Measurements from ENCODE around the gene C3orf18. TPM values are rescaled to one million over a fixed set of nuclear protein-coding genes. Genes with fewer than 3 reads are reported as not detected.

C3orf18 gene
- total and polyA plus RNA-seq, 2 experiments from 2014 or later: 2.4 to 7.7 TPM

DNA sequence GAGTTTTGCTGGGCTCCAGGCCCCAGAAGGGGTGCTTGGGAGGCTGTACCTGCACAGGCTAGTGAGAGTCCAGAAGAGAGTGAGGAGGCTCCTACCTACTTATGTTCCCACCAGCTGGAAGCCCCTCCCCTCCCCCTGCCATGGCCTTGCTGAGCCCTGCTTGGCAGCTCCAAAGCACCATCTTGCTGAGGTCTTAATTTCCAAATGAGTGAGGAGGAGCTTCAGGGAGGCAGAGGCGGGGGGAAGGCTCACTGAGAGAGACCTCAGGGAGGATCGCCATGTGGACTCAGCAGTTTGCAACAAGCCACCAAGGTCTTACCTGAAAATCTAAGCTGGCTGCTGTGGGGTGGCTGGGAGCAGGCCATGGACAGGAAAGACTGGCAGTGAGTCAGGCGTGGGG, 55.4 kb downstream of the C3orf18 start:
- no peak for ATAC-seq
- no peak overlapping the region for H3K4me3 ChIP-seq
- H3K27me3 ChIP-seq (ENCODE audit: insufficient read depth): no peaks in the 10 kb centered on the region
- Mint-ChIP-seq H3K4me3 (no peak overlapping the region; the same call in 2 of the 3 replicates), H3K27me3 (ENCODE audit: insufficient read depth, low read depth, poor library complexity) (peaks cover 16% of the 10 kb centered on the region), H3K4me1 (peaks cover 36% of the 10 kb centered on the region), H3K9me3 (no peaks in the 10 kb centered on the region), H3K27ac (no peak overlapping the region), H3K36me3 (ENCODE audit: low read depth) (no peaks in the 10 kb centered on the region)
- H3K36me3 ChIP-seq (ENCODE audit: insufficient read depth): no peaks in the 10 kb centered on the region
- no peak overlapping the region for H3K27ac ChIP-seq (ENCODE audit: low read depth)
- peaks cover 5% of the 10 kb centered on the region for H3F3A ChIP-seq (replicated peaks; ENCODE audit: low read depth)
- peaks cover 21% of the 10 kb centered on the region for H3K4me1 ChIP-seq (ENCODE audit: insufficient read depth)
- no peak overlapping the region for H2AFZ ChIP-seq
- H3K9me2 ChIP-seq (ENCODE audit: insufficient read depth): no peaks in the 10 kb centered on the region
- no peak for DNase-seq (ENCODE audit: low spot score)
- H3K4me2 ChIP-seq: no peak overlapping the region
- no peaks in the 10 kb centered on the region for H4K20me1 ChIP-seq (replicated peaks; ENCODE audit: insufficient read depth)
- no peak for TF ChIP-seq EZH2 (IDR thresholded peaks at IDR 0.05; ENCODE audit: low read depth, unreplicated experiment)
- TF ChIP-seq ZNF331 (CRISPR knock-in tag; IDR thresholded peaks at IDR 0.05; ENCODE audit: low read depth): no peak
- no peak for TF ChIP-seq ZNF114 (CRISPR knock-in tag; IDR thresholded peaks at IDR 0.05)
- no peak for TF ChIP-seq NANOG (IDR thresholded peaks at IDR 0.05; ENCODE audit: borderline replicate concordance)
- TF ChIP-seq EZH2phosphoT487 (IDR thresholded peaks at IDR 0.05; ENCODE audit: unreplicated experiment): no peak
- TF ChIP-seq, protein P1, sequence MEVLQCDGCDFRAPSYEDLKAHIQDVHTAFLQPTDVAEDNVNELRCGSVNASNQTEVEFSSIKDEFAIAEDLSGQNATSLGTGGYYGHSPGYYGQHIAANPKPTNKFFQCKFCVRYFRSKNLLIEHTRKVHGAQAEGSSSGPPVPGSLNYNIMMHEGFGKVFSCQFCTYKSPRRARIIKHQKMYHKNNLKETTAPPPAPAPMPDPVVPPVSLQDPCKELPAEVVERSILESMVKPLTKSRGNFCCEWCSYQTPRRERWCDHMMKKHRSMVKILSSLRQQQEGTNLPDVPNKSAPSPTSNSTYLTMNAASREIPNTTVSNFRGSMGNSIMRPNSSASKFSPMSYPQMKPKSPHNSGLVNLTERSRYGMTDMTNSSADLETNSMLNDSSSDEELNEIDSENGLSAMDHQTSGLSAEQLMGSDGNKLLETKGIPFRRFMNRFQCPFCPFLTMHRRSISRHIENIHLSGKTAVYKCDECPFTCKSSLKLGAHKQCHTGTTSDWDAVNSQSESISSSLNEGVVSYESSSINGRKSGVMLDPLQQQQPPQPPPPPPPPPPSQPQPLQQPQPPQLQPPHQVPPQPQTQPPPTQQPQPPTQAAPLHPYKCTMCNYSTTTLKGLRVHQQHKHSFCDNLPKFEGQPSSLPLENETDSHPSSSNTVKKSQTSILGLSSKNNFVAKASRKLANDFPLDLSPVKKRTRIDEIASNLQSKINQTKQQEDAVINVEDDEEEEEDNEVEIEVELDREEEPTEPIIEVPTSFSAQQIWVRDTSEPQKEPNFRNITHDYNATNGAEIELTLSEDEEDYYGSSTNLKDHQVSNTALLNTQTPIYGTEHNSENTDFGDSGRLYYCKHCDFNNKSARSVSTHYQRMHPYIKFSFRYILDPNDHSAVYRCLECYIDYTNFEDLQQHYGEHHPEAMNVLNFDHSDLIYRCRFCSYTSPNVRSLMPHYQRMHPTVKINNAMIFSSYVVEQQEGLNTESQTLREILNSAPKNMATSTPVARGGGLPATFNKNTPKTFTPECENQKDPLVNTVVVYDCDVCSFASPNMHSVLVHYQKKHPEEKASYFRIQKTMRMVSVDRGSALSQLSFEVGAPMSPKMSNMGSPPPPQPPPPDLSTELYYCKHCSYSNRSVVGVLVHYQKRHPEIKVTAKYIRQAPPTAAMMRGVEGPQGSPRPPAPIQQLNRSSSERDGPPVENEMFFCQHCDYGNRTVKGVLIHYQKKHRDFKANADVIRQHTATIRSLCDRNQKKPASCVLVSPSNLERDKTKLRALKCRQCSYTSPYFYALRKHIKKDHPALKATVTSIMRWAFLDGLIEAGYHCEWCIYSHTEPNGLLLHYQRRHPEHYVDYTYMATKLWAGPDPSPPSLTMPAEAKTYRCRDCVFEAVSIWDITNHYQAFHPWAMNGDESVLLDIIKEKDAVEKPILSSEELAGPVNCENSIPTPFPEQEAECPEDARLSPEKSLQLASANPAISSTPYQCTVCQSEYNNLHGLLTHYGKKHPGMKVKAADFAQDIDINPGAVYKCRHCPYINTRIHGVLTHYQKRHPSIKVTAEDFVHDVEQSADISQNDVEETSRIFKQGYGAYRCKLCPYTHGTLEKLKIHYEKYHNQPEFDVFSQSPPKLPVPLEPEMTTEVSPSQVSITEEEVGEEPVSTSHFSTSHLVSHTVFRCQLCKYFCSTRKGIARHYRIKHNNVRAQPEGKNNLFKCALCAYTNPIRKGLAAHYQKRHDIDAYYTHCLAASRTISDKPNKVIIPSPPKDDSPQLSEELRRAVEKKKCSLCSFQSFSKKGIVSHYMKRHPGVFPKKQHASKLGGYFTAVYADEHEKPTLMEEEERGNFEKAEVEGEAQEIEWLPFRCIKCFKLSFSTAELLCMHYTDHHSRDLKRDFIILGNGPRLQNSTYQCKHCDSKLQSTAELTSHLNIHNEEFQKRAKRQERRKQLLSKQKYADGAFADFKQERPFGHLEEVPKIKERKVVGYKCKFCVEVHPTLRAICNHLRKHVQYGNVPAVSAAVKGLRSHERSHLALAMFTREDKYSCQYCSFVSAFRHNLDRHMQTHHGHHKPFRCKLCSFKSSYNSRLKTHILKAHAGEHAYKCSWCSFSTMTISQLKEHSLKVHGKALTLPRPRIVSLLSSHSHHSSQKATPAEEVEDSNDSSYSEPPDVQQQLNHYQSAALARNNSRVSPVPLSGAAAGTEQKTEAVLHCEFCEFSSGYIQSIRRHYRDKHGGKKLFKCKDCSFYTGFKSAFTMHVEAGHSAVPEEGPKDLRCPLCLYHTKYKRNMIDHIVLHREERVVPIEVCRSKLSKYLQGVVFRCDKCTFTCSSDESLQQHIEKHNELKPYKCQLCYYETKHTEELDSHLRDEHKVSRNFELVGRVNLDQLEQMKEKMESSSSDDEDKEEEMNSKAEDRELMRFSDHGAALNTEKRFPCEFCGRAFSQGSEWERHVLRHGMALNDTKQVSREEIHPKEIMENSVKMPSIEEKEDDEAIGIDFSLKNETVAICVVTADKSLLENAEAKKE (CRISPR knock-in tag; IDR thresholded peaks at IDR 0.05): no peak
- TF ChIP-seq, protein P2, sequence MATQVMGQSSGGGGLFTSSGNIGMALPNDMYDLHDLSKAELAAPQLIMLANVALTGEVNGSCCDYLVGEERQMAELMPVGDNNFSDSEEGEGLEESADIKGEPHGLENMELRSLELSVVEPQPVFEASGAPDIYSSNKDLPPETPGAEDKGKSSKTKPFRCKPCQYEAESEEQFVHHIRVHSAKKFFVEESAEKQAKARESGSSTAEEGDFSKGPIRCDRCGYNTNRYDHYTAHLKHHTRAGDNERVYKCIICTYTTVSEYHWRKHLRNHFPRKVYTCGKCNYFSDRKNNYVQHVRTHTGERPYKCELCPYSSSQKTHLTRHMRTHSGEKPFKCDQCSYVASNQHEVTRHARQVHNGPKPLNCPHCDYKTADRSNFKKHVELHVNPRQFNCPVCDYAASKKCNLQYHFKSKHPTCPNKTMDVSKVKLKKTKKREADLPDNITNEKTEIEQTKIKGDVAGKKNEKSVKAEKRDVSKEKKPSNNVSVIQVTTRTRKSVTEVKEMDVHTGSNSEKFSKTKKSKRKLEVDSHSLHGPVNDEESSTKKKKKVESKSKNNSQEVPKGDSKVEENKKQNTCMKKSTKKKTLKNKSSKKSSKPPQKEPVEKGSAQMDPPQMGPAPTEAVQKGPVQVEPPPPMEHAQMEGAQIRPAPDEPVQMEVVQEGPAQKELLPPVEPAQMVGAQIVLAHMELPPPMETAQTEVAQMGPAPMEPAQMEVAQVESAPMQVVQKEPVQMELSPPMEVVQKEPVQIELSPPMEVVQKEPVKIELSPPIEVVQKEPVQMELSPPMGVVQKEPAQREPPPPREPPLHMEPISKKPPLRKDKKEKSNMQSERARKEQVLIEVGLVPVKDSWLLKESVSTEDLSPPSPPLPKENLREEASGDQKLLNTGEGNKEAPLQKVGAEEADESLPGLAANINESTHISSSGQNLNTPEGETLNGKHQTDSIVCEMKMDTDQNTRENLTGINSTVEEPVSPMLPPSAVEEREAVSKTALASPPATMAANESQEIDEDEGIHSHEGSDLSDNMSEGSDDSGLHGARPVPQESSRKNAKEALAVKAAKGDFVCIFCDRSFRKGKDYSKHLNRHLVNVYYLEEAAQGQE (IDR thresholded peaks at IDR 0.05; ENCODE audit: unreplicated experiment): no peak
- no peak for TF ChIP-seq JUNB (IDR thresholded peaks at IDR 0.05; ENCODE audit: unreplicated experiment)
- no peak for TF ChIP-seq CREB1 (CRISPR knock-in tag; IDR thresholded peaks at IDR 0.05; ENCODE audit: low read depth)
- TF ChIP-seq POLR2AphosphoS5 (IDR thresholded peaks at IDR 0.05; ENCODE audit: low read depth): no peak
- TF ChIP-seq, protein P3, sequence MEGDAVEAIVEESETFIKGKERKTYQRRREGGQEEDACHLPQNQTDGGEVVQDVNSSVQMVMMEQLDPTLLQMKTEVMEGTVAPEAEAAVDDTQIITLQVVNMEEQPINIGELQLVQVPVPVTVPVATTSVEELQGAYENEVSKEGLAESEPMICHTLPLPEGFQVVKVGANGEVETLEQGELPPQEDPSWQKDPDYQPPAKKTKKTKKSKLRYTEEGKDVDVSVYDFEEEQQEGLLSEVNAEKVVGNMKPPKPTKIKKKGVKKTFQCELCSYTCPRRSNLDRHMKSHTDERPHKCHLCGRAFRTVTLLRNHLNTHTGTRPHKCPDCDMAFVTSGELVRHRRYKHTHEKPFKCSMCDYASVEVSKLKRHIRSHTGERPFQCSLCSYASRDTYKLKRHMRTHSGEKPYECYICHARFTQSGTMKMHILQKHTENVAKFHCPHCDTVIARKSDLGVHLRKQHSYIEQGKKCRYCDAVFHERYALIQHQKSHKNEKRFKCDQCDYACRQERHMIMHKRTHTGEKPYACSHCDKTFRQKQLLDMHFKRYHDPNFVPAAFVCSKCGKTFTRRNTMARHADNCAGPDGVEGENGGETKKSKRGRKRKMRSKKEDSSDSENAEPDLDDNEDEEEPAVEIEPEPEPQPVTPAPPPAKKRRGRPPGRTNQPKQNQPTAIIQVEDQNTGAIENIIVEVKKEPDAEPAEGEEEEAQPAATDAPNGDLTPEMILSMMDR (conservative IDR thresholded peaks at IDR 0.05; ENCODE audit: low read depth in 2 of 2): no peak
- TF ChIP-seq STAT1 (IDR thresholded peaks at IDR 0.05; ENCODE audit: unreplicated experiment): no peak
- TF ChIP-seq, protein P4, sequence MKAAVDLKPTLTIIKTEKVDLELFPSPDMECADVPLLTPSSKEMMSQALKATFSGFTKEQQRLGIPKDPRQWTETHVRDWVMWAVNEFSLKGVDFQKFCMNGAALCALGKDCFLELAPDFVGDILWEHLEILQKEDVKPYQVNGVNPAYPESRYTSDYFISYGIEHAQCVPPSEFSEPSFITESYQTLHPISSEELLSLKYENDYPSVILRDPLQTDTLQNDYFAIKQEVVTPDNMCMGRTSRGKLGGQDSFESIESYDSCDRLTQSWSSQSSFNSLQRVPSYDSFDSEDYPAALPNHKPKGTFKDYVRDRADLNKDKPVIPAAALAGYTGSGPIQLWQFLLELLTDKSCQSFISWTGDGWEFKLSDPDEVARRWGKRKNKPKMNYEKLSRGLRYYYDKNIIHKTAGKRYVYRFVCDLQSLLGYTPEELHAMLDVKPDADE (IDR thresholded peaks at IDR 0.05): no peak
- no peaks in the 10 kb centered on the region for H3K79me2 ChIP-seq (replicated peaks; ENCODE audit: insufficient read depth)

Measured in GM23338 (cell line).